ENCODE results near the gene SRD5A3.

- TF ChIP-seq EZH2phosphoT487 (IDR thresholded peaks at IDR 0.05) (no peak), CTCF (IDR thresholded peaks at IDR 0.05) (no peak), EZH2 (IDR thresholded peaks at IDR 0.05) (no peak)
Observed at GRCh38 chr4:55410431-55410830, 64.4 kb downstream of the SRD5A3 start.
